Astrocyte of the cerebellum (primary cell): ENCODE measurements around the gene PRR33.

Experiments used
- DNase-seq: peaks from one replicate; pipeline ENCODE4 v3.0.0-alpha.2; 2011; ENCODE audit warnings: low read depth
- H3K4me3 ChIP-seq: 2 replicates; pipeline ENCODE4 v1.5.1; 2011; ENCODE audit warnings: mild to moderate bottlenecking, low read depth, low read length, moderate library complexity
- CTCF ChIP-seq: IDR thresholded peaks from 2 replicates; pipeline ENCODE4 v1.5.1; 2012; ENCODE audit warnings: low read length, low read depth, moderate library complexity, mild to moderate bottlenecking; ENCODE audit errors: missing control alignments
- in situ Hi-C: cut with HindIII; loops from 2 replicates; pipeline ENCODE4 v1.10.0; 2017; ENCODE audit warnings: low sequenced_read_pairs

The PRR33 gene

DNA sequence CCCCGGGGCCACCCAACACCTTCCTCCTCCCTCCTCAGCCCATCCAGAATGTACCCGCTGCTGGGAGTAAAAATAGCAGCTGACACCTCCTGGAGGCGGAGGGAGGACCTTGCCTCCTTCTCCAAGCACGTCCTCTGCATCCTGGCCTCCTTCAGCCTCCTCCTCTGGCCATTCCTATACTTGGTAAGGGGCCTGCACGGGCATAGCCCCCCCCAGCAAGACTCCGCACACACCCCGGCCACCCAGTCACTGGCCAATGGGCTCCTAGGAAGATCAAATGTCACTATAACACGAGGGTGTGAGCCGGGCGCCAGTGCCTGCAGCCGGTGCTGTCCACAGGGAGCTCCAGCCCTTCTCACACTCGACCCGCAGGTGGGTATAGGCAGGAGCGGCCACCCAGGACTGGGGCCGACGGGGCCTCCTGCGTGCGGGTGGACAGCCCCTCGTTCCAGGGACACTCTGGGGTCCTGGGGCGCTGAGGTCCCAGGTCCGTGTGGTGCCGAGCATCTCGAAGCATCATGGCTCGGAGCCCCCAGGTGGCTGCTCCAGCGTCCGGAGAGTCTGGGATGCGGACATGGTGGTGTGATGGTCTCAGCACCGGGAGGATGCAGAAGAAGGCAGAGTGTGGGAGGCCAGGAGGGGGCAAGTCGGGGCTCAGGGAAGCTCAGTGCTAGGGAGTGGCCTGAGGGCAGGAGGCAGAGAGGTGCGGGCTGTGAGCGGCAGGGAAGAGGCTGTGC lies 27.9 kb upstream of the PRR33 start, which contains the start of gene TNNT3:
Gene TNNT3, plus strand, starts transcription at position 313 of the 737 bp plus-strand sequence. CDS start 3,172 bp downstream, outside the sequence.
- H3K4me3 ChIP-seq, result no peak within 1 kb of the TSS
- in situ Hi-C loops, result no loop called here
- DNase-seq, result no peak
- TF ChIP-seq CTCF, result no peak

DNA sequence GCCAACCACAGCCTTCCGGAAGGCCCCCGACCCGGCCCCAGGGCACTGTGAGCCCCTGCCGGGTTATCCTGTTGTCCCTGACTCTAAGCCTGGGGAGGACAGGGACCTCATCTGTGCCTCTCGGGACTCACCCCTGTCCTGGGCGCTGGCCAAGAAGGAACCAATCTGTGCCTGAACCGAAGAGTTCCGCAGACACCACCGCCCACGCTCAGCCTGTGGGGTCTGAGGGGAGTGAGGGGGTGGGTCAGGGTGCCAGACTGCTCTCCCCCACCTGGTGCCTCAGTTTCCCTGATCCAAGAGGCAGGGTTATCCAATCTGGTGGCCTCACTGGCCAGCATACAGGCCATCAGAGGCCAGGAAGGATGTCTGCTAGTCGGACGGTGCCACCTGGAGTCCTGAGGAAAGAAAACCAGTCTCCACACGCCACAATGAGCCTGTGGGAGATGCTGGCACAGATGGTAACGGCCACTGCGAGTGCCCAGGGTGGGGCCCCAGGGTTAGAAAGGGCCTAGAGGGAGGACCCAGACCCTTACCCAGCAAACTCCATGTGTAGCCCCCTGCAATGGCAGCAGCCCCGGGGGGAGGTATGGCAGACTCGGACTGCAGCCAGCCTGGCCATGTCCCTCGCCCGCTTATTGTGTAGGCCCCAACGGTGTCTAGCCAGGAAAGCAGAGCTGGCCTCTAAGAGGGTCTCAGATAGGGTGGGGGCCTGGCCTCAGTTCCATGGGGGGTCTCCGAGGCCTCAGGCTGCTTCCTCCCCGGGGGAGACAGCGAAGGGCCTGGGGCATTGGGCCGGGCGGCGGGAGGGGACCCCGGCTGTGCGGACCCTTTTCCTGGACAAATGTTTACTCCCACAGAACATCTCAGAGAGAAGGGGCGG lies 27.0 kb upstream of the PRR33 start:
- in situ Hi-C loops, result no loop called here
- peak; percentile 2 for TF ChIP-seq CTCF
- DNase-seq, result no peak
- no peak overlapping the region for H3K4me3 ChIP-seq

DNA sequence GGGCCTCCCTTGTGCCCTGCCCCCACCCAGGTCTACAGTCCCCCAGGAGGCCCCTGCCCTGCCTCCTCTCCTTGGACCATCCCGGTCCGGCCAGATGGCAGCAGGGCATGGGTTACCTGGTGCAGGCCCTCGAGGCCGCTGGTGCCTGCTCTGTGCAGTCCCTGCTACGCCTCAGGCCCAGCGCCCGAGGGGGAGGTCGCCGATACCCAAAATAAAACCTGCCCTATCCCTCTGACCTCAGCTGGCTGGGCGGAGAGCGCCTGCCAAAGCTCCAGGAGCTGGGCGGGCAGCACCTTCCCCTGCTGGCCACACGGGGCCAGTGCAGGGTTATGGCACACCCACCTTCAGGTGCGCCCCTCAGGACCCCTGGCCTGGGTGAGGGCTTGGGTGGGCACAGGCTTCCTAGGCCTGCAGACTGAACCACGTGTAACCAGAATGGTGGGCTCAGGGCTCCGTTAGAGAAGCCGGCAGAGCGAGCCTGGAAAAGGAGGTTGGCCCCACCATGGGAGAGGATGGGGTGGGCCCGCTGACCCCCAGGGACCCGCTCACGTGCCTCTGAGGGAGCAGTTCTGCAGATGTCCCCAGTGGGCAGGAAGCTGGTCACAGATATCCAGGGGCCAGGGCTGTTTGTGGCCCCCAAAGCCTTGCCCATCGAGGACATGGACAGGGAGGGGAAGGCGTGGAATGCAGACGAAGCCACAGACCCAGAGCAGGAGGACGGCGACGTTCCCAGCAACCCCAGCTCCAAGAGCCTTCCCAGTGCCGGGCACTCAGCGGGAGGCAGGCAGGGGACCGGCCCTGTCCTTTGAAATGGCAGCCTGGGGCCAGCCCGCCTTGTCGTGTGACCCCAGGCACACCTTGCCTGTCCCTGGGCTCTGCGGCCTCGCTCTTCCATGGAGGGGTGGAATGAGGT lies 26.1 kb upstream of the PRR33 start:
- H3K4me3 ChIP-seq, result no peak overlapping the region
- TF ChIP-seq CTCF, result peak; percentile 44
- DNase-seq, result no peak
- in situ Hi-C loops, result no loop called here

- no peak for DNase-seq
- in situ Hi-C loops, result no loop called here
- H3K4me3 ChIP-seq, result no peak overlapping the region
- no peak for TF ChIP-seq CTCF
These were observed 25.4 kb upstream of the PRR33 start for GRCh38 chr11:1916986-1917522.

DNA sequence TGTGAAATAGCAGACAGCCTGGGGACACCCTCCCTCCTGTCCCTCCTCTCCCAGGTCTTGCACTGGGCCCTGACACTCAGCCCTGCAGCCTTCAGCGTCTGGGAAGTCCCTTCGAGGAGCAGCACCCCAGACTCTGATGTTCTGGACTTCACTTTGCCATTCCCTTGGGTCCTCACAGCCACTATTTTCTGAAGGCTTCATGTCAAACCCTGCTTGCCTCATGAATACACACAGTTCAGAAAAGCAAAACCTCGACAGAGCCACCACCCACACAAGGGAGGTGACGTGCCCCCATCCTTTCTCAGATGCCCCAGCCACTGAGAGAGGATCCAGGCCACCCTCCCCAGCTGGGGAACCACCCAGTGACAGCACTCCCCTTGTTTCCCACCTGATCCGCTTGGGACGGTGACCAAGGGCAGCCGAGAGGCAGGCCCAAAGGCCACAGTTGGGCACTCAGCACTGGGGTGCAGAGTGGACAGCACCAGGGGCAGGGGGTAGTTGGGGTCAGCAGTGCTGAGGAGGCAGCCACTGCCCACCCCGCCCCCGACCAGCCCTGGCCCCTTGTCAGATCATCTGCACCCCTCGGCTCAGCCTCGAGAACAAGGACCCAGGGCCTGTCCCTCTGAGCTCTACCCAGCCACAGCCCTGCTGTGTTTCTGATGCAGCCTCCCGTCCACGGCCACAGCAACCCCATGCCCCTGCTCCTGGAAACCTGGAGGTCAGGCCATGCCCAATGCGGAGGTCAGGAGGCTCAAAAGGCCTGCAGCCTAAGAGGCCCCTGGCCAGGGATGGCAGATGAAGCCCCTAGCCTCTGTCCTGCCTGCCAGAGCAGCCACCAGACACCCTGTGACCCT lies 24.7 kb upstream of the PRR33 start:
- no peak for DNase-seq
- TF ChIP-seq CTCF, result no peak
- no peak overlapping the region for H3K4me3 ChIP-seq
- in situ Hi-C loops, result no loop called here
